Fibroblast of skin of left biceps (primary cell): ENCODE measurements around the gene OR2V1.
"Not testable (repeated sequence)": the region's sequence is repeated elsewhere in the genome, so short reads cannot be mapped to it uniquely, and the experiment has no call there.

Source experiments
- DNase-seq, 2 experiments: peaks; one replicate each; pipeline ENCODE4 v3.0.0-alpha.2; 2013; ENCODE audit warnings: low read depth in 2 of 2

The OR2V1 gene

GRCh38 chr5:181130832-181131496 is at the start of gene OR2V1:
OR2V1 (minus strand) TSS chr5:181131169; CDS start chr5:181125304, 5,865 bp downstream.
- no peak for DNase-seq

GRCh38 chr5:181177559-181177958 is 46.6 kb upstream of the OR2V1 start:
- DNase-seq, result not testable (repeated sequence)

- DNase-seq, result no peak
These were observed 45.4 kb upstream of the OR2V1 start for GRCh38 chr5:181176254-181176952.

- no peak for DNase-seq
These were observed 42.7 kb upstream of the OR2V1 start for GRCh38 chr5:181173420-181174342.

- DNase-seq, result no peak
These were observed 42.1 kb upstream of the OR2V1 start for GRCh38 chr5:181173027-181173419.

GRCh38 chr5:181171782-181172181 is 40.8 kb upstream of the OR2V1 start:
- no peak for DNase-seq

GRCh38 chr5:181170996-181171395 is 40.0 kb upstream of the OR2V1 start:
- DNase-seq, result no peak

- no peak for DNase-seq
These were observed 39.4 kb upstream of the OR2V1 start for GRCh38 chr5:181170237-181170825.

- DNase-seq, result peak in 1 of 2 experiments; percentile 31
These were observed 38.7 kb upstream of the OR2V1 start for GRCh38 chr5:181169459-181170236.

GRCh38 chr5:181168595-181169118 is 37.7 kb upstream of the OR2V1 start:
- DNase-seq, result no peak

GRCh38 chr5:181167814-181168488 is 37.0 kb upstream of the OR2V1 start:
- no peak for DNase-seq

- no peak for DNase-seq
These were observed 36.1 kb upstream of the OR2V1 start for GRCh38 chr5:181166812-181167733.

GRCh38 chr5:181164076-181164952 is 33.3 kb upstream of the OR2V1 start:
- no peak for DNase-seq

GRCh38 chr5:181163487-181164075 is 32.6 kb upstream of the OR2V1 start:
- no peak for DNase-seq

- no peak for DNase-seq
These were observed 30.7 kb upstream of the OR2V1 start for GRCh38 chr5:181161534-181162175.

- DNase-seq, result peak in 1 of 2 experiments; percentile 42
These were observed 30.0 kb upstream of the OR2V1 start for GRCh38 chr5:181160755-181161533.
